Spleen (tissue), 11 donors: Measurements from ENCODE around the gene SAMD14. TPM values are rescaled to one million over a fixed set of nuclear protein-coding genes. Genes with fewer than 3 reads are reported as not detected.

Experiments used
- DNase-seq: peaks from one replicate; pipeline ENCODE4 v3.0.0-alpha.2; 2020
- H3K27ac ChIP-seq, 8 donors: fragments of 200-600 bp; sonication (generic) in 7 of 8; 1 replicate in 4 of 8; 2 replicates in 4 of 8; pipeline versions ENCODE4 v1.5.0 to v1.8.0; 2016 to 2021; ENCODE audit warnings: inconsistent platforms in 4 of 8, mild to moderate bottlenecking in 4 of 8, moderate library complexity in 1 of 8
- H3K27me3 ChIP-seq, 7 donors: fragments of 200-600 bp; sonication (generic) in 6 of 7; replicated peaks in 1 of 7; 1 replicate in 4 of 7; 2 replicates in 3 of 7; pipeline versions ENCODE4 v1.5.0 to v1.8.0; 2016 to 2021; ENCODE audit warnings: inconsistent platforms in 3 of 7, mild to moderate bottlenecking in 1 of 7
- H3K36me3 ChIP-seq, 6 donors: fragments of 200-600 bp; sonication (generic) in 5 of 6; 1 replicate in 4 of 6; 2 replicates in 2 of 6; pipeline versions ENCODE4 v1.5.0 to v1.8.0; 2016 to 2021; ENCODE audit warnings: inconsistent platforms in 2 of 6
- H3K4me1 ChIP-seq, 6 donors: fragments of 200-600 bp; sonication (generic) in 5 of 6; 1 replicate in 3 of 6; 2 replicates in 3 of 6; pipeline versions ENCODE4 v1.5.0 to v1.8.0; 2016 to 2021; ENCODE audit warnings: inconsistent platforms in 3 of 6
- H3K4me3 ChIP-seq, 8 donors: fragments of 200-600 bp; sonication (generic) in 7 of 8; 1 replicate in 4 of 8; 2 replicates in 4 of 8; pipeline versions ENCODE4 v1.5.0 to v1.8.0; 2016 to 2021; ENCODE audit warnings: inconsistent platforms in 4 of 8, mild to moderate bottlenecking in 4 of 8, moderate library complexity in 2 of 8
- H3K9me3 ChIP-seq, 8 donors: fragments of 200-600 bp; sonication (generic) in 7 of 8; 1 replicate in 4 of 8; 2 replicates in 4 of 8; pipeline versions ENCODE4 v1.5.0 to v1.8.0; 2016 to 2021; ENCODE audit warnings: inconsistent platforms in 4 of 8
- POLR2A ChIP-seq, 3 donors: fragments of 450-650 bp; IDR thresholded peaks; one replicate each; pipeline ENCODE4 v1.5.1; 2017; ENCODE audit warnings: antibody characterized with exemption in 3 of 3, mild to moderate bottlenecking in 1 of 3
- POLR2AphosphoS5 ChIP-seq, 3 donors: sonication (generic); formaldehyde crosslinking; IDR thresholded peaks; one replicate each; pipeline ENCODE4 v1.5.1; 2017; ENCODE audit warnings: antibody characterized with exemption in 3 of 3
- WGBS, 5 donors: extraction: QIAGEN DNeasy Blood & Tissue Kit in 3 of 5; methylation state at CpG; one replicate each; pipeline versions ENCODE4 v1.1.5 to v1.1.7; 2013 to 2018; 5-methylcytosine and 5-hydroxymethylcytosine counted together
- intact Hi-C: fragments of 100-400 bp; cut with DNase I; formaldehyde crosslinking; loops from one replicate; pipeline ENCODE4 v1.15.0; 2023; ENCODE audit warnings: low total_unique reads
- polyA plus RNA-seq, 3 donors: library from polyadenylated mRNA; stranded (reverse); fragments of 200-250 nt; gene quantifications; one replicate each; pipeline ENCODE4 v1.2.1, GENCODE V29; 2013
- total RNA-seq, 7 donors: library from RNA; depleted of rRNA in 3 of 7; stranded (reverse); fragments of >200 nt in 3 of 7; fragmentation: NEBNext Ultra II Directional in 4 of 7; extraction: Animal tissue kit (Norgen Biotek cat#: 25700) in 4 of 7; gene quantifications; one replicate each; pipeline versions ENCODE4 v1.1.0 to v1.2.1, GENCODE V29; 2016 to 2021
- TF ChIP-seq, protein P1 (sequence below), 11 experiments: fragments of 200-600 bp in 7 of 11; fragments of 450-650 bp in 4 of 11; sonication (generic) in 4 of 11; IDR thresholded peaks in 8 of 11; conservative IDR thresholded peaks in 3 of 11; 1 replicate in 7 of 11; 2 replicates in 4 of 11; pipeline versions ENCODE4 v1.4.0 to v1.8.0; 2016 to 2021; ENCODE audit warnings: antibody characterized with exemption in 11 of 11, inconsistent platforms in 4 of 11, mild to moderate bottlenecking in 1 of 11
- donor health status: healthy with polysubstance abuse.
- donor health status: DM: no; HTN: no; CAD: no; lungs with moderate emphysema.
- donor health status: DM: no; HTN: no; CAD: no.
- donor health status: Bipolar disorder and iron deficiency.
- donor health status: healthy.
- donor health status: DM: no; HTN: no; CAD: no.
- donor health status: DM: yes; HTN: yes; CAD: no.

SAMD14 gene
- total and polyA plus RNA-seq, 10 donors, result 1.1 to 7.5 (median 2.1) TPM

GRCh38 chr17:50094243-50094752, 35.7 kb downstream of the SAMD14 start:
- DNase-seq, result peak; percentile 96
- H3K4me1 ChIP-seq, result peaks cover 14 to 44% (median 26%) of the 10 kb centered on the region in 6 donors
- peaks cover 0 to 36% (median 16%) of the 10 kb centered on the region in 6 donors for H3K36me3 ChIP-seq
- TF ChIP-seq, protein P1, sequence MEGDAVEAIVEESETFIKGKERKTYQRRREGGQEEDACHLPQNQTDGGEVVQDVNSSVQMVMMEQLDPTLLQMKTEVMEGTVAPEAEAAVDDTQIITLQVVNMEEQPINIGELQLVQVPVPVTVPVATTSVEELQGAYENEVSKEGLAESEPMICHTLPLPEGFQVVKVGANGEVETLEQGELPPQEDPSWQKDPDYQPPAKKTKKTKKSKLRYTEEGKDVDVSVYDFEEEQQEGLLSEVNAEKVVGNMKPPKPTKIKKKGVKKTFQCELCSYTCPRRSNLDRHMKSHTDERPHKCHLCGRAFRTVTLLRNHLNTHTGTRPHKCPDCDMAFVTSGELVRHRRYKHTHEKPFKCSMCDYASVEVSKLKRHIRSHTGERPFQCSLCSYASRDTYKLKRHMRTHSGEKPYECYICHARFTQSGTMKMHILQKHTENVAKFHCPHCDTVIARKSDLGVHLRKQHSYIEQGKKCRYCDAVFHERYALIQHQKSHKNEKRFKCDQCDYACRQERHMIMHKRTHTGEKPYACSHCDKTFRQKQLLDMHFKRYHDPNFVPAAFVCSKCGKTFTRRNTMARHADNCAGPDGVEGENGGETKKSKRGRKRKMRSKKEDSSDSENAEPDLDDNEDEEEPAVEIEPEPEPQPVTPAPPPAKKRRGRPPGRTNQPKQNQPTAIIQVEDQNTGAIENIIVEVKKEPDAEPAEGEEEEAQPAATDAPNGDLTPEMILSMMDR (IDR thresholded peaks at IDR 0.05 in 8 of 11, conservative IDR thresholded peaks at IDR 0.05 in 3 of 11), result peak; percentile 81 to 98 (median 96)
- TF ChIP-seq POLR2AphosphoS5 (IDR thresholded peaks at IDR 0.05) (peak in 2 of 3 donors; percentile 43 to 51), POLR2A (IDR thresholded peaks at IDR 0.05) (no peak)
- H3K4me3 ChIP-seq, result peak overlapping the region; percentile 78 to 98 (median 89)
- H3K27me3 ChIP-seq, result no peaks in the 10 kb centered on the region
- H3K9me3 ChIP-seq, result no peaks in the 10 kb centered on the region
- 0 to 1% (median 0%) methylated on average over 19 to 21 of the region's 21 CpGs for WGBS, 5 donors
- peak overlapping the region; percentile 73 to 90 (median 82) for H3K27ac ChIP-seq
- intact Hi-C loops, result no loop called here

GRCh38 chr17:50093807-50094206, 36.2 kb downstream of the SAMD14 start:
- Histone ChIP-seq H3K4me1 (peaks cover 14 to 39% (median 26%) of the 10 kb centered on the region in 6 donors), H3K9me3 (no peaks in the 10 kb centered on the region), H3K36me3 (peaks cover 0 to 36% (median 18%) of the 10 kb centered on the region in 6 donors), H3K4me3 (no peak overlapping the region), H3K27ac (peak overlapping the region in 6 of 8 donors; percentile 79 to 90 (median 85)), H3K27me3 (no peaks in the 10 kb centered on the region)
- no peak for DNase-seq
- intact Hi-C loops, result no loop called here
- no peak for TF ChIP-seq POLR2A (IDR thresholded peaks at IDR 0.05)
- no peak for TF ChIP-seq POLR2AphosphoS5 (IDR thresholded peaks at IDR 0.05)
- TF ChIP-seq, protein P1 (IDR thresholded peaks at IDR 0.05 in 8 of 11, conservative IDR thresholded peaks at IDR 0.05 in 3 of 11), result no peak
- 26 to 57% (median 49%) methylated on average over 3 of the region's 3 CpGs for WGBS, 5 donors

- TF ChIP-seq POLR2A (IDR thresholded peaks at IDR 0.05) (no peak), POLR2AphosphoS5 (IDR thresholded peaks at IDR 0.05) (no peak)
- TF ChIP-seq, protein P1 (IDR thresholded peaks at IDR 0.05 in 8 of 11, conservative IDR thresholded peaks at IDR 0.05 in 3 of 11), result no peak
- WGBS, 5 donors, result 86 to 95% (median 91%) methylated on average over 3 of the region's 3 CpGs
- H3K4me1 ChIP-seq, result peaks cover 14 to 39% (median 25%) of the 10 kb centered on the region in 6 donors
- no peaks in the 10 kb centered on the region for H3K9me3 ChIP-seq
- H3K36me3 ChIP-seq, result peaks cover 0 to 36% (median 16%) of the 10 kb centered on the region in 6 donors
- no peak overlapping the region for H3K4me3 ChIP-seq
- DNase-seq, result no peak
- intact Hi-C loops, result no loop called here
- no peaks in the 10 kb centered on the region for H3K27me3 ChIP-seq
- H3K27ac ChIP-seq, result no peak overlapping the region
Measured at GRCh38 chr17:50093246-50093645, 36.7 kb downstream of the SAMD14 start.

GRCh38 chr17:50091918-50092285, 38.1 kb downstream of the SAMD14 start:
- no peak overlapping the region for H3K27ac ChIP-seq
- intact Hi-C loops, result no loop called here
- TF ChIP-seq, protein P1 (IDR thresholded peaks at IDR 0.05 in 8 of 11, conservative IDR thresholded peaks at IDR 0.05 in 3 of 11), result no peak
- TF ChIP-seq POLR2AphosphoS5 (IDR thresholded peaks at IDR 0.05), result no peak
- no peak for TF ChIP-seq POLR2A (IDR thresholded peaks at IDR 0.05)
- peaks cover 10 to 31% (median 26%) of the 10 kb centered on the region in 6 donors for H3K4me1 ChIP-seq
- H3K36me3 ChIP-seq, result peaks cover 0 to 29% (median 12%) of the 10 kb centered on the region in 6 donors
- H3K9me3 ChIP-seq, result no peaks in the 10 kb centered on the region
- no peak overlapping the region for H3K4me3 ChIP-seq
- 60 to 83% (median 78%) methylated on average over 2 of the region's 2 CpGs for WGBS, 5 donors
- no peak for DNase-seq
- H3K27me3 ChIP-seq, result no peaks in the 10 kb centered on the region
